Measurements from ENCODE around the gene KCNMB4.

GRCh38 chr12:70365398-70365647, 767 bp upstream of the KCNMB4 start:
- no peak for TF ChIP-seq CTCF (IDR thresholded peaks at IDR 0.05; ENCODE audit: poor library complexity)
- no peak for TF ChIP-seq EZH2 (IDR thresholded peaks at IDR 0.05; ENCODE audit: borderline replicate concordance)
